Esophagus squamous epithelium (tissue), 4 donors: Measurements from ENCODE around the gene RAB5B.

Experiments used
- CTCF ChIP-seq, 6 experiments: fragments of 450-650 bp in 4 of 6; fragments of 200-600 bp in 2 of 6; sonication (generic) in 2 of 6; IDR thresholded peaks; one replicate each; pipeline ENCODE4 v1.5.1; 2016 to 2019; ENCODE audit warnings: antibody characterized with exemption in 6 of 6, mild to moderate bottlenecking in 4 of 6, moderate library complexity in 4 of 6
- POLR2A ChIP-seq, 4 donors: fragments of 450-650 bp; IDR thresholded peaks; one replicate each; pipeline ENCODE4 v1.6.1; 2017; ENCODE audit warnings: antibody characterized with exemption in 4 of 4, mild to moderate bottlenecking in 4 of 4, moderate library complexity in 3 of 4

- TF ChIP-seq CTCF (IDR thresholded peaks at IDR 0.05) (peak in 3 of 6 experiments; percentile 12 to 61 (median 30)), POLR2A (IDR thresholded peaks at IDR 0.05) (peak in 3 of 4 donors; percentile 14 to 95 (median 84))
These were observed 67.9 kb downstream of the RAB5B start, which contains the start of gene RPS26 for GRCh38 chr12:56041552-56042429.
